HepG2 (cell line): Measurements from ENCODE around the gene HYAL2. TPM values are rescaled to one million over a fixed set of nuclear protein-coding genes. Genes with fewer than 3 reads are reported as not detected.

Experiments
- CREBL2 ChIP-seq: sonication (generic); formaldehyde crosslinking; IDR thresholded peaks from 2 replicates; pipeline ENCODE4 v1.8.1; 2023; ENCODE audit warnings: missing genetic modification reagents, mild to moderate bottlenecking, borderline replicate concordance
- ERF ChIP-seq: IDR thresholded peaks from 2 replicates; pipeline ENCODE4 v1.6.1; 2018; ENCODE audit warnings: missing biosample characterization, missing genetic modification reagents
- FOXA1 ChIP-seq, 2 experiments: fragments of 450-650 bp in 1 of 2; sonication (generic) in 1 of 2; formaldehyde crosslinking in 1 of 2; IDR thresholded peaks; 2 replicates each; pipeline versions ENCODE4 v1.4.0 to v1.6.1; 2016 to 2020; ENCODE audit warnings: missing genetic modification reagents in 1 of 2
- GABPB1 ChIP-seq: IDR thresholded peaks from 2 replicates; pipeline ENCODE4 v1.6.1; 2016; ENCODE audit warnings: mild to moderate bottlenecking, missing genetic modification reagents, moderate library complexity, missing compliant biosample characterization
- HNRNPLL ChIP-seq: fragments of 200-400 bp; formaldehyde crosslinking; IDR thresholded peaks from 2 replicates; pipeline ENCODE4 v1.6.1; 2017; ENCODE audit warnings: mild to moderate bottlenecking, low read depth, low read length; ENCODE audit not compliant: poor library complexity, severe bottlenecking
- KDM5A ChIP-seq: fragments of 200-600 bp; sonication (generic); IDR thresholded peaks from 2 replicates; pipeline ENCODE4 v1.7.0; 2018; ENCODE audit warnings: antibody characterized with exemption, mild to moderate bottlenecking, low read length, borderline replicate concordance
- KLF16 ChIP-seq, 2 experiments: sonication (generic) in 1 of 2; formaldehyde crosslinking in 1 of 2; IDR thresholded peaks; 2 replicates each; pipeline versions ENCODE4 v1.6.1 to v1.8.0; 2016 to 2023; ENCODE audit warnings: missing genetic modification reagents in 2 of 2, missing compliant biosample characterization in 1 of 2
- POLR2G ChIP-seq: fragments of 200-400 bp; formaldehyde crosslinking; IDR thresholded peaks from 2 replicates; pipeline ENCODE4 v1.6.1; 2018; ENCODE audit warnings: mild to moderate bottlenecking, low read depth, low read length, moderate library complexity
- PTBP1 ChIP-seq: fragments of 200-400 bp; formaldehyde crosslinking; IDR thresholded peaks from 2 replicates; pipeline ENCODE4 v1.6.1; 2018; ENCODE audit warnings: low read length, low read depth; ENCODE audit not compliant: poor library complexity, severe bottlenecking
- RAD21 ChIP-seq: fragments of 450-650 bp; formaldehyde crosslinking; IDR thresholded peaks from 2 replicates; pipeline ENCODE4 v1.5.0; 2020; ENCODE audit warnings: mild to moderate bottlenecking
- THAP11 ChIP-seq: IDR thresholded peaks from 2 replicates; pipeline ENCODE4 v1.6.1; 2016; ENCODE audit warnings: missing biosample characterization, missing genetic modification reagents
- ZFX ChIP-seq: sonication (generic); formaldehyde crosslinking; IDR thresholded peaks from 2 replicates; pipeline ENCODE4 v1.4.0; 2020; ENCODE audit warnings: mild to moderate bottlenecking, low read depth, missing genetic modification reagents, moderate library complexity
- ZKSCAN8 ChIP-seq: IDR thresholded peaks from 2 replicates; pipeline ENCODE4 v1.6.1; 2016; ENCODE audit warnings: borderline replicate concordance, missing genetic modification reagents, missing compliant biosample characterization
- ZNF235 ChIP-seq: sonication (generic); formaldehyde crosslinking; IDR thresholded peaks from 2 replicates; pipeline ENCODE4 v1.8.1; 2023; ENCODE audit warnings: mild to moderate bottlenecking, missing genetic modification reagents, borderline replicate concordance
- ZNF501 ChIP-seq: sonication (generic); formaldehyde crosslinking; IDR thresholded peaks from 2 replicates; pipeline ENCODE4 v1.5.1; 2020; ENCODE audit warnings: mild to moderate bottlenecking, moderate library complexity, missing genetic modification reagents
- ZNF670 ChIP-seq: sonication (generic); formaldehyde crosslinking; IDR thresholded peaks from 2 replicates; pipeline ENCODE4 v1.8.0; 2022; ENCODE audit warnings: mild to moderate bottlenecking, missing genetic modification reagents, borderline replicate concordance
- ZNF724P ChIP-seq: sonication (generic); formaldehyde crosslinking; IDR thresholded peaks from 2 replicates; pipeline ENCODE4 v1.8.0; 2022; ENCODE audit warnings: missing genetic modification reagents, borderline replicate concordance
- ZNF790 ChIP-seq: sonication (generic); formaldehyde crosslinking; IDR thresholded peaks from 2 replicates; pipeline ENCODE4 v1.8.0; 2022; ENCODE audit warnings: missing genetic modification reagents, mild to moderate bottlenecking, borderline replicate concordance
- polyA plus RNA-seq, 8 experiments: library from polyadenylated mRNA; depleted of rRNA in 3 of 8; stranded (reverse) in 7 of 8; unstranded in 1 of 8; fragments of >200 nt; fragmentation: Illumina TruSeq in 4 of 8; extraction: Trizol in 4 of 8; gene quantifications; 2 replicates each; pipeline versions ENCODE4 v1.2.1 to v1.2.3, GENCODE V29; 2011 to 2016; ENCODE audit warnings: low read depth in 4 of 8, missing spikeins in 1 of 8, mixed read lengths in 1 of 8; ENCODE audit not compliant: insufficient read depth in 1 of 8
- total RNA-seq, 5 experiments: library from RNA; depleted of rRNA; stranded (reverse); fragments of >200 nt; fragmentation: Illumina TruSeq; extraction: Trizol; gene quantifications; 2 replicates each; pipeline ENCODE4 v1.2.3, GENCODE V29; 2016; ENCODE audit warnings: low read depth in 1 of 5
- TF ChIP-seq, protein P1 (sequence below): sonication (generic); formaldehyde crosslinking; IDR thresholded peaks from 2 replicates; pipeline ENCODE4 v1.4.0; 2020; ENCODE audit warnings: missing genetic modification reagents, borderline replicate concordance
- TF ChIP-seq, protein P2 (sequence below): sonication (generic); formaldehyde crosslinking; IDR thresholded peaks from 2 replicates; pipeline ENCODE4 v1.4.0; 2020; ENCODE audit warnings: missing genetic modification reagents, mild to moderate bottlenecking, borderline replicate concordance

The HYAL2 gene
- total and polyA plus RNA-seq, 2 of the 13 experiments (the other 11 are each of a cell fraction or from before 2014, with no cell fraction given): 76.2 to 102 TPM

DNA sequence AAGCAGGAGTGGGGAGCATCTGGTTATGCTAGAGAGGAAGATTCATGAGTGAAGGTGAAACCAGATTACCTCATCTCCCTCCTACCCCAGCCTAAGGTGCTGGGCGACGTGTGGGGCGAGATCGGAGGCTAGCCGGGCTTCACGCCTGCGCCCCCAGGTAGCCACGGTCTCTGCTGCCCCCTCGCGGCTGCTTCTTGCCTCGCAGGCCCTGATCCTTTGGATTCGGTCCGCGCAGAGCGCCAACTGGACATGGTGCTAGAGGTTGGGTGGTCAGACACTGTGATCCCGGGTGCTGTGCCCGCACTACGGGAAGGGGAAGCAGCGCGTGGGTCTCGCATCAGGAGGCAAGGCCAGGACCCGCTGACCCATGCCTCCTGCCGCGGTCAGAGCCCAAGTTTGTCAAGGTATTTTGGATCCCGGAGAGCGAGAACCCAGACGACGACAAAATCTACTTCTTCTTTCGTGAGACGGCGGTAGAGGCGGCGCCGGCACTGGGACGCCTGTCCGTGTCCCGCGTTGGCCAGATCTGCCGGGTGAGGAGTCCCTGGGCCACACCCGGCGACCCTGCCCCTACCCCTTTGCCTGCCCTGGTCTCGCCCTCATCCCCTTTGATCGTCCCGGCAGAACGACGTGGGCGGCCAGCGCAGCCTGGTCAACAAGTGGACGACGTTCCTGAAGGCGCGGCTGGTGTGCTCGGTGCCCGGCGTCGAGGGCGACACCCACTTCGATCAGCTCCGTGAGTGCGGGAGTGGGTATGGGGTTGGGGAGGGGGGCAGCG, 49.4 kb downstream of the HYAL2 start (continued):
- TF ChIP-seq, protein P1, sequence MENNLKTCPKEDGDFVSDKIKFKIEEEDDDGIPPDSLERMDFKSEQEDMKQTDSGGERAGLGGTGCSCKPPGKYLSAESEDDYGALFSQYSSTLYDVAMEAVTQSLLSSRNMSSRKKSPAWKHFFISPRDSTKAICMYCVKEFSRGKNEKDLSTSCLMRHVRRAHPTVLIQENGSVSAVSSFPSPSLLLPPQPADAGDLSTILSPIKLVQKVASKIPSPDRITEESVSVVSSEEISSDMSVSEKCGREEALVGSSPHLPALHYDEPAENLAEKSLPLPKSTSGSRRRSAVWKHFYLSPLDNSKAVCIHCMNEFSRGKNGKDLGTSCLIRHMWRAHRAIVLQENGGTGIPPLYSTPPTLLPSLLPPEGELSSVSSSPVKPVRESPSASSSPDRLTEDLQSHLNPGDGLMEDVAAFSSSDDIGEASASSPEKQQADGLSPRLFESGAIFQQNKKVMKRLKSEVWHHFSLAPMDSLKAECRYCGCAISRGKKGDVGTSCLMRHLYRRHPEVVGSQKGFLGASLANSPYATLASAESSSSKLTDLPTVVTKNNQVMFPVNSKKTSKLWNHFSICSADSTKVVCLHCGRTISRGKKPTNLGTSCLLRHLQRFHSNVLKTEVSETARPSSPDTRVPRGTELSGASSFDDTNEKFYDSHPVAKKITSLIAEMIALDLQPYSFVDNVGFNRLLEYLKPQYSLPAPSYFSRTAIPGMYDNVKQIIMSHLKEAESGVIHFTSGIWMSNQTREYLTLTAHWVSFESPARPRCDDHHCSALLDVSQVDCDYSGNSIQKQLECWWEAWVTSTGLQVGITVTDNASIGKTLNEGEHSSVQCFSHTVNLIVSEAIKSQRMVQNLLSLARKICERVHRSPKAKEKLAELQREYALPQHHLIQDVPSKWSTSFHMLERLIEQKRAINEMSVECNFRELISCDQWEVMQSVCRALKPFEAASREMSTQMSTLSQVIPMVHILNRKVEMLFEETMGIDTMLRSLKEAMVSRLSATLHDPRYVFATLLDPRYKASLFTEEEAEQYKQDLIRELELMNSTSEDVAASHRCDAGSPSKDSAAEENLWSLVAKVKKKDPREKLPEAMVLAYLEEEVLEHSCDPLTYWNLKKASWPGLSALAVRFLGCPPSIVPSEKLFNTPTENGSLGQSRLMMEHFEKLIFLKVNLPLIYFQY (CRISPR knock-in tag): 0 out of 2 replicates have a peak, but pooled peaks have one; percentile 47
- TF ChIP-seq ZNF501 (0 out of 2 replicates have a peak, but pooled peaks have one; percentile 30), ZNF670 (CRISPR knock-in tag) (no peak), RAD21 (CRISPR knock-in tag) (peak; percentile 99), PTBP1 (peak; percentile 19), FOXA1 (IDR thresholded peaks at IDR 0.05) (no peak), FOXA1 (CRISPR knock-in tag; IDR thresholded peaks at IDR 0.05) (peak; percentile 35; the same call in 1 of the 2 replicates), KLF16 (CRISPR knock-in tag; IDR thresholded peaks at IDR 0.05) (0 out of 4 replicates have a peak, but pooled peaks of 1 of the 2 experiments have one; percentile 40), HNRNPLL (peak; percentile 37), ERF (CRISPR knock-in tag) (peak; percentile 76; the same call in 1 of the 2 replicates), THAP11 (CRISPR knock-in tag) (peak; percentile 71; the same call in 1 of the 2 replicates), ZFX (CRISPR knock-in tag) (peak; percentile 46; the same call in 1 of the 2 replicates), POLR2G (no peak), ZNF724P (CRISPR knock-in tag) (0 out of 2 replicates have a peak, but pooled peaks have one; percentile 43), ZNF235 (CRISPR knock-in tag) (no peak), ZKSCAN8 (0 out of 2 replicates have a peak, but pooled peaks have one; percentile 46), CREBL2 (CRISPR knock-in tag) (no peak), ZNF790 (CRISPR knock-in tag) (no peak), GABPB1 (CRISPR knock-in tag) (peak; percentile 76), KDM5A (0 out of 2 replicates have a peak, but pooled peaks have one; percentile 53)
- TF ChIP-seq, protein P2, sequence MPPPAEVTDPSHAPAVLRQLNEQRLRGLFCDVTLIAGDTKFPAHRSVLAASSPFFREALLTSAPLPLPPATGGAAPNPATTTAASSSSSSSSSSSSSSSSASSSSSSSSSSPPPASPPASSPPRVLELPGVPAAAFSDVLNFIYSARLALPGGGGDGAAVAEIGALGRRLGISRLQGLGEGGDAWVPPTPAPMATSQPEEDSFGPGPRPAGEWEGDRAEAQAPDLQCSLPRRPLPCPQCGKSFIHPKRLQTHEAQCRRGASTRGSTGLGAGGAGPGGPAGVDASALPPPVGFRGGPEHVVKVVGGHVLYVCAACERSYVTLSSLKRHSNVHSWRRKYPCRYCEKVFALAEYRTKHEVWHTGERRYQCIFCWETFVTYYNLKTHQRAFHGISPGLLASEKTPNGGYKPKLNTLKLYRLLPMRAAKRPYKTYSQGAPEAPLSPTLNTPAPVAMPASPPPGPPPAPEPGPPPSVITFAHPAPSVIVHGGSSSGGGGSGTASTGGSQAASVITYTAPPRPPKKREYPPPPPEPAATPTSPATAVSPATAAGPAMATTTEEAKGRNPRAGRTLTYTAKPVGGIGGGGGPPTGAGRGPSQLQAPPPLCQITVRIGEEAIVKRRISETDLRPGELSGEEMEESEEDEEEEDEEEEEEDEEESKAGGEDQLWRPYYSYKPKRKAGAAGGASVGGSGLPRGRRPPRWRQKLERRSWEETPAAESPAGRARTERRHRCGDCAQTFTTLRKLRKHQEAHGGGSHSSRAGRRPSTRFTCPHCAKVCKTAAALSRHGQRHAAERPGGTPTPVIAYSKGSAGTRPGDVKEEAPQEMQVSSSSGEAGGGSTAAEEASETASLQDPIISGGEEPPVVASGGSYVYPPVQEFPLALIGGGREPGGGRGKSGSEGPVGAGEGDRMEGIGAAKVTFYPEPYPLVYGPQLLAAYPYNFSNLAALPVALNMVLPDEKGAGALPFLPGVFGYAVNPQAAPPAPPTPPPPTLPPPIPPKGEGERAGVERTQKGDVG: peak; percentile 93
